Measurements from ENCODE around the gene TET3.

The TET3 gene

GRCh38 chr2:74031221-74031620 is 46.5 kb downstream of the TET3 start:
- DNase-seq (ENCODE audit: low read depth in 2 of 2), result no peak

GRCh38 chr2:74031959-74032287 is 47.2 kb downstream of the TET3 start:
- DNase-seq (ENCODE audit: low read depth in 2 of 2), result no peak

GRCh38 chr2:74033375-74033774 is 48.7 kb downstream of the TET3 start:
- DNase-seq (ENCODE audit: low read depth in 2 of 2), result no peak

Data from stimulated activated CD4-positive, alpha-beta T cell treated with anti-CD3 and anti-CD28 coated beads, Interleukin-15, amount 100 ng/mL, for 48 hours (primary cell).